ENCODE measurements around the gene FRAS1. TPM values are rescaled to one million over a fixed set of nuclear protein-coding genes. Genes with fewer than 3 reads are reported as not detected.
"Not testable (repeated sequence)": the region's sequence is repeated elsewhere in the genome, so short reads cannot be mapped to it uniquely, and the experiment has no call there.

The FRAS1 gene
- total and polyA plus RNA-seq, 8 donors, result 15.3 to 48.9 (median 40.4) TPM

DNA sequence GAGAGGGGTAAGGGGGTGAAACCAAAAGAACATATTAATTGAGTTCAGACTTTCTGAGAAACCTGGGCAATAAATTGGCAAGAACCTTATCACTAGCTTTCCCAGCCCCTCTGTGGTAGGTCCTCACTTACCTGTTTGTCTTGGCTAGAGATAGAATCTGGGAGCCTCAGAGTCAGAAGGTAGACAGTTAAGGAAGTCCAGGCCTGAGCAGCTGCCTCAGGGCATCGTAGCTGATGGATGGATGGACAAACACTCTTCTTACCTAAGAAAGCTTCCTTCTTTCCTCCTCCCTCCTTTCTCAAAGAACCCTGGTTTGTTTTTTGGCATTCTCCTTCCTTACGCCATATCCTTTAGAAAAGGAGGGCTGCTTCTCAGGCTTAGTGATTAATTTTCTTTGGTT is 24.4 kb downstream of the FRAS1 start:
- no peaks in the 10 kb centered on the region for H3K27me3 ChIP-seq
- no peaks in the 10 kb centered on the region for H3K36me3 ChIP-seq
- DNase-seq (no peak), ATAC-seq (no peak)
- no peak overlapping the region for H3K27ac ChIP-seq
- no peak overlapping the region for H3K4me3 ChIP-seq
- TF ChIP-seq, protein P1, sequence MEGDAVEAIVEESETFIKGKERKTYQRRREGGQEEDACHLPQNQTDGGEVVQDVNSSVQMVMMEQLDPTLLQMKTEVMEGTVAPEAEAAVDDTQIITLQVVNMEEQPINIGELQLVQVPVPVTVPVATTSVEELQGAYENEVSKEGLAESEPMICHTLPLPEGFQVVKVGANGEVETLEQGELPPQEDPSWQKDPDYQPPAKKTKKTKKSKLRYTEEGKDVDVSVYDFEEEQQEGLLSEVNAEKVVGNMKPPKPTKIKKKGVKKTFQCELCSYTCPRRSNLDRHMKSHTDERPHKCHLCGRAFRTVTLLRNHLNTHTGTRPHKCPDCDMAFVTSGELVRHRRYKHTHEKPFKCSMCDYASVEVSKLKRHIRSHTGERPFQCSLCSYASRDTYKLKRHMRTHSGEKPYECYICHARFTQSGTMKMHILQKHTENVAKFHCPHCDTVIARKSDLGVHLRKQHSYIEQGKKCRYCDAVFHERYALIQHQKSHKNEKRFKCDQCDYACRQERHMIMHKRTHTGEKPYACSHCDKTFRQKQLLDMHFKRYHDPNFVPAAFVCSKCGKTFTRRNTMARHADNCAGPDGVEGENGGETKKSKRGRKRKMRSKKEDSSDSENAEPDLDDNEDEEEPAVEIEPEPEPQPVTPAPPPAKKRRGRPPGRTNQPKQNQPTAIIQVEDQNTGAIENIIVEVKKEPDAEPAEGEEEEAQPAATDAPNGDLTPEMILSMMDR (IDR thresholded peaks at IDR 0.05), result no peak
- H3K4me1 ChIP-seq, result no peaks in the 10 kb centered on the region
- H3K9me3 ChIP-seq, result no peaks in the 10 kb centered on the region
- intact Hi-C loops (cut with DNase I), result no loop called here

DNA sequence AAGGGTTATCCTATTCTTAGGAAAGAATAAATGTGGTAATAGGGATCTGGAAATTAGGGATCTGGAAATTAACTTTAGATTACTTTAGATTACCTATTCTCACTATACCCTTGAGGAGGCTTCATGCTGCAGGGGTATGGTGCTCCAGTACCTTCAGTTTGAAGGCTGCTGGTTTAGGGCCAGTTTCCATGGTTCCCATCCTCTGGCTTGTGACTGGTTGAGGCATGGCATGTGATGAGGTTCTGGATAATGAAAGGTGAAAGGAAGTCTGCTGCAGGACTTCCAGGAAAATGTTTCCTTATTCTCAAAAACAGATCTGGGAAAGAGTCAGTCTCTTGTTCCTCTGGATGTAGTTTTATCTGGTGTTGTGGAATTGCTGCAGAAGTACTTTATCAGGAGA is 25.9 kb downstream of the FRAS1 start:
- Histone ChIP-seq H3K27ac (no peak overlapping the region), H3K36me3 (no peaks in the 10 kb centered on the region), H3K4me1 (no peaks in the 10 kb centered on the region), H3K4me3 (no peak overlapping the region), H3K27me3 (no peaks in the 10 kb centered on the region), H3K9me3 (no peaks in the 10 kb centered on the region)
- TF ChIP-seq, protein P1 (IDR thresholded peaks at IDR 0.05), result no peak
- intact Hi-C loops (cut with DNase I), result no loop called here
- no peak for DNase-seq
- ATAC-seq, result no peak

DNA sequence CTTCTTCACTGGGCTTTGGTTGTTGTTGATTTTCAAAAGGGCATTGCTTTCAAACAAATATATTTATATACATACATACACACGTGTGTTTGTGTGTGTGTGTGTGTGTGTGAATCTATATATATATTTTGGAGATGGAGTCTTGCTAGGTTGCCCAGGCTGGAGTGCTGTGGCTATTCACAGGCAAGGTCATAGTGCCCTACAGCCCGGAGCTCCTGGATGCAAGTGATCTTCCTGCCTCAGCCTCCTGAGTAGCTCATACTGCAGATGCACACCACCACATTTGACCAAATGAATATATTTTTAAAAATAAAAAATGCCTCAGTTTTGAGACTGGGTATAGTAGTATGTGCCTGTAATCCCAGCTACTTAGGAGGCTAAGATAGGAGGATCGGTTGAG is 34.4 kb downstream of the FRAS1 start:
- no peak overlapping the region for H3K27ac ChIP-seq
- intact Hi-C loops (cut with DNase I), result no loop called here
- no peaks in the 10 kb centered on the region for H3K27me3 ChIP-seq
- H3K4me1 ChIP-seq, result no peaks in the 10 kb centered on the region
- no peak overlapping the region for H3K4me3 ChIP-seq
- no peaks in the 10 kb centered on the region for H3K9me3 ChIP-seq
- ATAC-seq (no peak), DNase-seq (no peak)
- TF ChIP-seq, protein P1 (IDR thresholded peaks at IDR 0.05), result no peak
- H3K36me3 ChIP-seq, result no peaks in the 10 kb centered on the region

DNA sequence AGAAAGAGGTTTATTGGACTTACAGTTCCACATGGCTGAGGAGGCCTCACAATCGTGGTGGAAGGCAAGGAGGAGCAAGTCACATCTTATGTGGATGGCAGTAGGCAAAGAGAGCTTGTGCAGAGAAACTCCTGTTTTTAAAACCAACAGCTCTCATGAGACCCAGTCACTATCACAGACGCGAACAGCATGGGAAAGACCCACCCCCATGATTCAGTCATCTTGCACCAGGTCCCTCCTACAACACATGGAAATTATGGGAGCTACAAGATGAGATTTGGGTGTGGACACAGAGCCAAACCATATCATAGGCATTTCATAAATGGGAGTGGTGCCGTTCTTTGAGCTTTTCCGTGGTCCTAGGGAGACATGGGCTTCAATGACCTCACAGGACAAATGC is 35.2 kb downstream of the FRAS1 start:
- H3K9me3 ChIP-seq; DNase-seq; H3K27ac ChIP-seq; ATAC-seq; H3K4me3 ChIP-seq; H3K4me1 ChIP-seq; intact Hi-C loops (cut with DNase I); H3K36me3 ChIP-seq; H3K27me3 ChIP-seq: not testable (repeated sequence)

DNA sequence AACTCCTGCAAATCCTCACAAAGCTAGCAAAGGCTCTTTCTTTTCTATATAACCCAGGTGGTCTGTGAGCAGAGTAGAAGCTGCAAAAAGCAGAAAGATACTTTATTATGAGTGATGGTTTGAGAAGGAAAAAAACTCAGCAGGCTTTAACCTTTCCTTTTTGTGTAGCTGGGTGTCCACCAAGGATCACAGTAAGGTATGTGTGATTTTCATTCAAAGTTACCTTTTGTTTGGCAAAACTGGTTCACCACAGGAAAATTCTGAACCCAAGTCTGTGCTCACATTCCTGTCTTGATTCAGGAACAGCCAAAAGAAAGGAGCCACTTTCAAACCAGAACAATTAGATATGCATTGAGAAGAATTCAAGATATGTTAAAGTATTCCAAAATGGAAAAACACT is 35.7 kb downstream of the FRAS1 start:
- TF ChIP-seq, protein P1 (IDR thresholded peaks at IDR 0.05), result no peak
- no peaks in the 10 kb centered on the region for H3K9me3 ChIP-seq
- ATAC-seq (no peak), DNase-seq (no peak)
- no peaks in the 10 kb centered on the region for H3K27me3 ChIP-seq
- H3K4me3 ChIP-seq, result no peak overlapping the region
- H3K4me1 ChIP-seq, result no peaks in the 10 kb centered on the region
- intact Hi-C loops (cut with DNase I), result no loop called here
- H3K27ac ChIP-seq, result no peak overlapping the region
- H3K36me3 ChIP-seq, result no peaks in the 10 kb centered on the region

DNA sequence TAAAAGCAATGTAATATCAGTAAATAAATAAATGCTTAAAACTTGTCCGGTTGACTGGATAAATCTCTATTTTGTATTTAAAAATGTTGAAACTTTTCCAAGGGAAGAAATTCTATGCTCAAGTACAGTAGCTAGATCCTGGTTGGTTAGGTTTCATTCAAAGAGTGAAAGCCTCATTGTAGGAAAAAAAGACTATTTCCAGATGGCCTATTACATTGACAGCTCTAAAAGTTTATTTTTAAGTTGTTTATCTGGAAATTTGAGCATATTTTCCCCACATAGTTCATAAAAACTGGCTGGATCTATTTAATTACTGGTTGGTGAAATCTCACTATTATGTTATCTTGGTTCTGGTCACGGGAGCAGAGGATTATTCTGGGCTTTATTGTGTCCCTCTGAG is 38.0 kb downstream of the FRAS1 start:
- DNase-seq (peak in 1 of 4 donors; percentile 32), ATAC-seq (no peak)
- TF ChIP-seq, protein P1 (IDR thresholded peaks at IDR 0.05), result no peak

More for the DNA sequence above, 38.0 kb downstream of the FRAS1 start:
- Histone ChIP-seq H3K9me3 (no peaks in the 10 kb centered on the region), H3K4me1 (no peaks in the 10 kb centered on the region), H3K36me3 (no peaks in the 10 kb centered on the region), H3K27ac (no peak overlapping the region), H3K4me3 (no peak overlapping the region), H3K27me3 (no peaks in the 10 kb centered on the region)
- intact Hi-C loops (cut with DNase I), result no loop called here
